ENCODE measurements around the gene TMEM117. TPM values are rescaled to one million over a fixed set of nuclear protein-coding genes. Genes with fewer than 3 reads are reported as not detected.

Gene TMEM117
- total RNA-seq, 1 donor from 2014 or later, result 0.43 TPM

GRCh38 chr12:43832463-43833168 lies 3.3 kb upstream of the TMEM117 start:
- TF ChIP-seq, protein P1, sequence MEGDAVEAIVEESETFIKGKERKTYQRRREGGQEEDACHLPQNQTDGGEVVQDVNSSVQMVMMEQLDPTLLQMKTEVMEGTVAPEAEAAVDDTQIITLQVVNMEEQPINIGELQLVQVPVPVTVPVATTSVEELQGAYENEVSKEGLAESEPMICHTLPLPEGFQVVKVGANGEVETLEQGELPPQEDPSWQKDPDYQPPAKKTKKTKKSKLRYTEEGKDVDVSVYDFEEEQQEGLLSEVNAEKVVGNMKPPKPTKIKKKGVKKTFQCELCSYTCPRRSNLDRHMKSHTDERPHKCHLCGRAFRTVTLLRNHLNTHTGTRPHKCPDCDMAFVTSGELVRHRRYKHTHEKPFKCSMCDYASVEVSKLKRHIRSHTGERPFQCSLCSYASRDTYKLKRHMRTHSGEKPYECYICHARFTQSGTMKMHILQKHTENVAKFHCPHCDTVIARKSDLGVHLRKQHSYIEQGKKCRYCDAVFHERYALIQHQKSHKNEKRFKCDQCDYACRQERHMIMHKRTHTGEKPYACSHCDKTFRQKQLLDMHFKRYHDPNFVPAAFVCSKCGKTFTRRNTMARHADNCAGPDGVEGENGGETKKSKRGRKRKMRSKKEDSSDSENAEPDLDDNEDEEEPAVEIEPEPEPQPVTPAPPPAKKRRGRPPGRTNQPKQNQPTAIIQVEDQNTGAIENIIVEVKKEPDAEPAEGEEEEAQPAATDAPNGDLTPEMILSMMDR (IDR thresholded peaks at IDR 0.05), result no peak
- Histone ChIP-seq H3K27ac (no peak overlapping the region), H3K27me3 (no peaks in the 10 kb centered on the region), H3K4me1 (peaks cover 0 to 12% of the 10 kb centered on the region in 2 donors), H3K9me3 (no peaks in the 10 kb centered on the region), H3K4me3 (no peak overlapping the region), H3K36me3 (no peaks in the 10 kb centered on the region)
- intact Hi-C loops (cut with DNase I), result loop anchor here (10.0 kb wide), 1 partner anchor 1598 kb away; the partner anchor contains the start of gene YAF2
- DNase-seq (ENCODE audit: low spot score in 2 of 2), result no peak

GRCh38 chr12:43835264-43835655 lies 621 bp upstream of the TMEM117 start:
- H3K9me3 ChIP-seq, result no peaks in the 10 kb centered on the region
- H3K4me3 ChIP-seq, result peak overlapping the region; percentile 88 to 89
- H3K4me1 ChIP-seq, result peaks cover 0 to 12% of the 10 kb centered on the region in 2 donors
- intact Hi-C loops (cut with DNase I), result loop anchor here (10.0 kb wide), 1 partner anchor 1600 kb away; the partner anchor contains the start of gene YAF2
- peak overlapping the region; percentile 97 for H3K27ac ChIP-seq
- DNase-seq (ENCODE audit: low spot score in 2 of 2), result no peak
- H3K27me3 ChIP-seq, result no peaks in the 10 kb centered on the region
- TF ChIP-seq, protein P1 (IDR thresholded peaks at IDR 0.05), result no peak
- no peaks in the 10 kb centered on the region for H3K36me3 ChIP-seq

- Histone ChIP-seq H3K27ac (peak overlapping the region; percentile 97), H3K9me3 (no peaks in the 10 kb centered on the region), H3K4me1 (peaks cover 0 to 12% of the 10 kb centered on the region in 2 donors), H3K36me3 (no peaks in the 10 kb centered on the region), H3K27me3 (no peaks in the 10 kb centered on the region), H3K4me3 (peak overlapping the region; percentile 88 to 89)
- TF ChIP-seq, protein P1 (IDR thresholded peaks at IDR 0.05), result no peak
- no peak for DNase-seq (ENCODE audit: low spot score in 2 of 2)
- intact Hi-C loops (cut with DNase I), result loop anchor here (1.0 to 10.0 kb wide), 3 partner anchors 30 to 1602 kb away; partner anchors contain the start of genes IRAK4, PUS7L, TWF1 and YAF2
Observed at GRCh38 chr12:43836475-43836989, 651 bp downstream of the TMEM117 start.

- no peak overlapping the region for H3K27ac ChIP-seq
- TF ChIP-seq, protein P1 (IDR thresholded peaks at IDR 0.05), result no peak
- H3K9me3 ChIP-seq, result no peaks in the 10 kb centered on the region
- no peaks in the 10 kb centered on the region for H3K36me3 ChIP-seq
- H3K4me1 ChIP-seq, result peaks cover 0 to 9% of the 10 kb centered on the region in 2 donors
- DNase-seq (ENCODE audit: low spot score in 2 of 2), result no peak
- no peak overlapping the region for H3K4me3 ChIP-seq
- no peaks in the 10 kb centered on the region for H3K27me3 ChIP-seq
- intact Hi-C loops (cut with DNase I), result no loop called here
Observed at GRCh38 chr12:43840338-43840737, 4.5 kb downstream of the TMEM117 start.

GRCh38 chr12:43841253-43841652 lies 5.4 kb downstream of the TMEM117 start:
- intact Hi-C loops (cut with DNase I), result no loop called here
- H3K4me1 ChIP-seq, result peaks cover 0 to 9% of the 10 kb centered on the region in 2 donors
- no peaks in the 10 kb centered on the region for H3K27me3 ChIP-seq
- H3K9me3 ChIP-seq, result no peaks in the 10 kb centered on the region
- DNase-seq (ENCODE audit: low spot score in 2 of 2), result no peak
- H3K36me3 ChIP-seq, result no peaks in the 10 kb centered on the region
- no peak overlapping the region for H3K27ac ChIP-seq
- H3K4me3 ChIP-seq, result no peak overlapping the region
- TF ChIP-seq, protein P1 (IDR thresholded peaks at IDR 0.05), result no peak

Data from ascending aorta (tissue), 2 donors.